WI38 (cell line): ENCODE data around the gene ZMYND12.

Source experiments
- H3K4me3 ChIP-seq: 2 replicates; pipeline ENCODE4 v1.5.1; 2011; ENCODE audit warnings: low read depth, mild to moderate bottlenecking, control low read depth, low read length
- CTCF ChIP-seq: IDR thresholded peaks from 2 replicates; pipeline ENCODE4 v1.5.1; 2012; ENCODE audit warnings: low read depth, mild to moderate bottlenecking, control low read depth, low read length

ZMYND12 gene

GRCh38 chr1:42418516-42418915 lies 37.3 kb downstream of the ZMYND12 start:
- TF ChIP-seq CTCF: no peak
- no peak overlapping the region for H3K4me3 ChIP-seq

- H3K4me3 ChIP-seq: no peak overlapping the region
- TF ChIP-seq CTCF: no peak
Measured at GRCh38 chr1:42417166-42417565, 38.7 kb downstream of the ZMYND12 start.

- H3K4me3 ChIP-seq: no peak overlapping the region
- no peak for TF ChIP-seq CTCF
Measured at GRCh38 chr1:42414551-42415496, 41.0 kb downstream of the ZMYND12 start.

- TF ChIP-seq CTCF: no peak
- H3K4me3 ChIP-seq: no peak overlapping the region
Measured at GRCh38 chr1:42403880-42404400, 51.9 kb downstream of the ZMYND12 start.

GRCh38 chr1:42399315-42400100 lies 56.3 kb downstream of the ZMYND12 start:
- no peak for TF ChIP-seq CTCF
- H3K4me3 ChIP-seq: no peak overlapping the region

GRCh38 chr1:42392967-42393848 lies 62.6 kb downstream of the ZMYND12 start:
- H3K4me3 ChIP-seq: no peak overlapping the region
- TF ChIP-seq CTCF: no peak
